ENCODE measurements around the gene EEF1AKMT3. TPM values are rescaled to one million over a fixed set of nuclear protein-coding genes. Genes with fewer than 3 reads are reported as not detected.

Gene EEF1AKMT3
- total and polyA plus RNA-seq, 2 of the 4 experiments (the other 2 are of a cell fraction) = 3.2 to 8.1 TPM

DNA sequence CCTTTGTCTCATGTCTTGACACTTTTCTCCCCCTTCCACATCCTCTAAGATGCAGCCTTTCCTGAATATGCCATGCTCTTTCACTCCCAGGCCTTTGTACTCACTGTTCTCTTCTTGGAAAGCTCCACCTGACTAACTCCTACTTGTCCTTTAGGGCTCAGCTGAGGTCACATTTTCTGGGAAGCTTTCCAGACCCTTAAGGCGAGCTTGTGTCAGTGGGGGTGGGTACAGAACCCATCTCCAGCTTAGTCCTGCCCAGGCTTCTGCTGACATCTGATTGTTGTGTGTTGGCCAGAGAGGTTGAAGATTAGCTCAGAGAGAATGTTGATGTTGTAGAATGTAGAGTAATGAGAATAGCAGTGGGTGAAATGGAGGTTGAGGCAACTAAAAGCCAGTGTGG, 7.3 kb downstream of the EEF1AKMT3 start:
- no peaks in the 10 kb centered on the region for H3K27me3 ChIP-seq (ENCODE audit: control insufficient read depth, insufficient read depth, low read length)
- no peak overlapping the region for H3K18ac ChIP-seq (ENCODE audit: low read depth, low read length)
- H4K5ac ChIP-seq (ENCODE audit: low read depth, low read length) = no peak overlapping the region
- no peak overlapping the region for H3K4me3 ChIP-seq (ENCODE audit: insufficient read depth, low read depth, low read length)
- peak; percentile 46 for DNase-seq
- H2BK120ac ChIP-seq (ENCODE audit: low read depth, low read length) = no peak overlapping the region
- 0 out of 2 replicates have a peak, but pooled peaks cover 2% of the 10 kb centered on the region for H3K4me1 ChIP-seq (ENCODE audit: control insufficient read depth, insufficient read depth, low read length)
- H2BK20ac ChIP-seq (ENCODE audit: low read depth, low read length) = no peak overlapping the region
- no peak overlapping the region for H2AK9ac ChIP-seq (replicated peaks; ENCODE audit: low read depth, low read length, poor library complexity)
- H3K4ac ChIP-seq (ENCODE audit: low read depth, low read length) = no peak overlapping the region
- WGBS, 2 experiments (ENCODE audit: extremely low coverage in 2 of 2, insufficient read length in 1 of 2) = no CpG with 5 or more reads among the region's 1 CpG
- ChIA-PET CTCF (no interaction called here), POLR2A (ENCODE audit: unreplicated experiment) (no interaction called here)
- H3K27ac ChIP-seq (ENCODE audit: insufficient read depth, low read length) = no peak overlapping the region
- in situ Hi-C loops (cut with MboI; ENCODE audit: low sequenced_read_pairs) (no loop called here), dilution Hi-C loops (cut with HindIII; ENCODE audit: low sequenced_read_pairs, unreplicated experiment) (no loop called here), intact Hi-C loops (cut with micrococcal nuclease) (no loop called here)
- no peak overlapping the region for H3K56ac ChIP-seq (ENCODE audit: extremely low read depth, insufficient read depth, low read length)
- H4K20me1 ChIP-seq (ENCODE audit: insufficient read depth, low read length) = no peaks in the 10 kb centered on the region
- no peaks in the 10 kb centered on the region for H3K9me3 ChIP-seq (ENCODE audit: control insufficient read depth, insufficient read depth, low read length)
- H3K14ac ChIP-seq (replicated peaks; ENCODE audit: low read depth, low read length) = no peak overlapping the region
- H2AFZ ChIP-seq (replicated peaks; ENCODE audit: low read length, poor library complexity) = no peak overlapping the region
- peaks cover 4% of the 10 kb centered on the region for H3K36me3 ChIP-seq (ENCODE audit: control insufficient read depth, insufficient read depth, low read length)
- no peak overlapping the region for H3K9ac ChIP-seq (ENCODE audit: low read depth, low read length)
- no TSS peak for BruUV-seq (replicated peaks)
- peaks cover 10 to 20% of the 10 kb centered on the region in 2 experiments; a peak in 3 of 4 replicates for H3K79me1 ChIP-seq (ENCODE audit: low read depth in 1 of 2, low read length in 2 of 2)
- H4K8ac ChIP-seq (ENCODE audit: low read depth in 2 of 2, low read length in 2 of 2) = no peak overlapping the region
- ATAC-seq (ENCODE audit: low read depth) = no peak
- no peaks in the 10 kb centered on the region for H3K9me1 ChIP-seq (ENCODE audit: insufficient read depth, low read length)
- H3K4me2 ChIP-seq (ENCODE audit: low read depth, low read length) = no peak overlapping the region
- H3K23ac ChIP-seq (ENCODE audit: low read depth, low read length) = no peak overlapping the region
- no peak overlapping the region for H2BK15ac ChIP-seq (ENCODE audit: low read depth, low read length)
- no peak overlapping the region for H2BK5ac ChIP-seq (ENCODE audit: low read depth, low read length, poor library complexity, severe bottlenecking)
- H2AK5ac ChIP-seq (ENCODE audit: low read depth, low read length) = no peak overlapping the region
- no peak overlapping the region for H4K91ac ChIP-seq (ENCODE audit: insufficient read depth, low read depth, low read length)
- no peak for TF ChIP-seq RFX5 (IDR thresholded peaks at IDR 0.05; ENCODE audit: low read depth, low read length)
- TF ChIP-seq MAZ (IDR thresholded peaks at IDR 0.05; ENCODE audit: borderline replicate concordance, low read depth, low read length) = no peak
- no peak for TF ChIP-seq NFE2L2 (IDR thresholded peaks at IDR 0.05; ENCODE audit: low read depth, low read length)
- no peak for TF ChIP-seq POLR2A (IDR thresholded peaks at IDR 0.05; ENCODE audit: low read depth, low read length)
- TF ChIP-seq RCOR1 (IDR thresholded peaks at IDR 0.05; ENCODE audit: insufficient replicate concordance, low read length) = no peak
- TF ChIP-seq BHLHE40 (IDR thresholded peaks at IDR 0.05; ENCODE audit: low read depth, low read length) = no peak
- no peak for TF ChIP-seq CEBPB (IDR thresholded peaks at IDR 0.05; ENCODE audit: low read depth, low read length)
- TF ChIP-seq, protein P1, sequence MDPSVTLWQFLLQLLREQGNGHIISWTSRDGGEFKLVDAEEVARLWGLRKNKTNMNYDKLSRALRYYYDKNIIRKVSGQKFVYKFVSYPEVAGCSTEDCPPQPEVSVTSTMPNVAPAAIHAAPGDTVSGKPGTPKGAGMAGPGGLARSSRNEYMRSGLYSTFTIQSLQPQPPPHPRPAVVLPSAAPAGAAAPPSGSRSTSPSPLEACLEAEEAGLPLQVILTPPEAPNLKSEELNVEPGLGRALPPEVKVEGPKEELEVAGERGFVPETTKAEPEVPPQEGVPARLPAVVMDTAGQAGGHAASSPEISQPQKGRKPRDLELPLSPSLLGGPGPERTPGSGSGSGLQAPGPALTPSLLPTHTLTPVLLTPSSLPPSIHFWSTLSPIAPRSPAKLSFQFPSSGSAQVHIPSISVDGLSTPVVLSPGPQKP (IDR thresholded peaks at IDR 0.05; ENCODE audit: borderline replicate concordance, low read depth, low read length) = no peak
